Skeletal muscle cell (primary cell): ENCODE results near the gene TCP11L1.

ENCODE experiments used
- DNase-seq: peaks from one replicate; pipeline ENCODE4 v3.0.0-alpha.2; 2010; ENCODE audit warnings: low read depth
- H3K4me3 ChIP-seq: 2 replicates; pipeline ENCODE4 v1.5.1; 2011; ENCODE audit warnings: low read depth, mild to moderate bottlenecking, control low read depth, low read length, moderate library complexity

Gene TCP11L1, protein sequence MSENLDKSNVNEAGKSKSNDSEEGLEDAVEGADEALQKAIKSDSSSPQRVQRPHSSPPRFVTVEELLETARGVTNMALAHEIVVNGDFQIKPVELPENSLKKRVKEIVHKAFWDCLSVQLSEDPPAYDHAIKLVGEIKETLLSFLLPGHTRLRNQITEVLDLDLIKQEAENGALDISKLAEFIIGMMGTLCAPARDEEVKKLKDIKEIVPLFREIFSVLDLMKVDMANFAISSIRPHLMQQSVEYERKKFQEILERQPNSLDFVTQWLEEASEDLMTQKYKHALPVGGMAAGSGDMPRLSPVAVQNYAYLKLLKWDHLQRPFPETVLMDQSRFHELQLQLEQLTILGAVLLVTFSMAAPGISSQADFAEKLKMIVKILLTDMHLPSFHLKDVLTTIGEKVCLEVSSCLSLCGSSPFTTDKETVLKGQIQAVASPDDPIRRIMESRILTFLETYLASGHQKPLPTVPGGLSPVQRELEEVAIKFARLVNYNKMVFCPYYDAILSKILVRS

DNA sequence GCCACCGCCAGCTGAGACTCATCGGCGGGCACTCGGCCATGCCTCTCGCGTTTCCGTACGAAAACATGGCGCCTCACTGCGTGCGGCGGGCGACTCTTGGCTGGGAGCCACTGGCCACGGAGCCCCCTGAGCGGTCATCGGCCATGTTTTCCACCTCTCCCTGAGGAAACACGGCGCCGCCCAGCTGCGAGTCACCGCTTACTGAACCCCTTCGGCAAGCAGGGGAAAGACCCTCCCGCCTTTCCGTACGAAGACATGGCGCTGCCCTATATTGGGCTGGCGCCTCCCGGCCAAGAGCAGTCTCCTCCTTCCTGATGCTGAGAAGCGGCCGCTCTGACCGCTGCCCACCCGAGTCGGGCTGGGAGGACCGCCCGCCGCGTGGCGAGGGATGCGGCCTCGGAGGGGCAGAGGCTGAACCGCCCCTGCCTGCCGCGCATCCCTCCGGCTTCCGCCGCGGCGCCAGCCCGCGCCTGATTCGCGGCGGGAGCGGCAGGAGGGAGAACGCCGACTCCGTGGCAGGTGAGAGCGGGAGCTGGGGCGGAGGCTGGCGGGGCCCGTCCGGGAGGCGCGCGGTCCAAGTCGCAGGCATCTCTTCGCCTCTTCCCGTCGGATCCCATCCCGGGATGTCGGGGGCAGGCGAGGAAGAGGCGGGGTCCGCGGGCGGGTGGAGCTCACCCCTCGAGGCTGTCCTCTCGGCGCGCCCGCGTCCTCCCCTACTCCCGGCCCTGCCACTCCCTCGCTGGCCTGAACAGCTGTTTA, at the start of gene TCP11L1:
TCP11L1 (plus strand) TSS at position 299 of the 759 bp plus-strand sequence. CDS start 4,202 bp downstream, outside the sequence.
- peak; percentile 80 for DNase-seq

DNA sequence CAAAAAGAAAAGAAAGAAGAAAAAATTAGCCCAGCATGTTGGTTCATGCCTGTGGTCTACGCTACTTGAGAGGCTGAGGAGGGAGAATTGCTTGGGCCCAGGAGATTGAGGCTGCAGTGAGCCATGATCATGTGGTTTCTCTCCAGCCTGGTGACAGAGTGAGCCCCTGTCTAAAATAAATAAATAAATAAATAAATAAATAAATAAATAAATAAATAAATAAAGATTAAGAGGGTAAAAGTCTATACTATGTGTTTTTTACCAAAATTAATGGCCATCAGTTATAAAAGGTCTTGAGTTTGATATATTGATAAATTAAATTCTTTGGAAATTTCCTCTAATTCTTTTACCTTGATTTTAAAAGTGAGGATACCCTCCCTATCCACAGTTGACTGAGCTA, 48.9 kb upstream of the TCP11L1 start:
- no peak for DNase-seq

More for the DNA sequence above, at the start of gene TCP11L1:
- H3K4me3 ChIP-seq: peak within 1 kb of the TSS; percentile 70

DNA sequence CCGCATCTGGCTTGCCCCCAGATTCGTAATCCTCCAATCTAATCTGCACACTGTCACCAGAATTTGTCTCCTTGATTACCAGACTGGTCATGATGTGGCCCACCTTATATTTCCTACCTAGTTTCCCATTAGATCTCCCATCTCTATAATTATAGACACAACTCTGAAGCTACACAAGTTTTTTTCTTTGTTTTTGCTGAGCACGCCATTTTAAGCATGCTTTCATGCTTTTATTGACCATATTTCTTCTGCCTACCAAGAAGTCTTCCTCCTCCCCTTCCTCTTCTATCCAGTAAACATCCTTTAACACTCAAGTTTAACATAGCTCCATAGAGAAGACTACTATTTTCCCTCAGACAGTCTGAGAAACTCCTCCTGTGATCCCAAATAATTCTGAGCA, 47.9 kb upstream of the TCP11L1 start:
- DNase-seq: no peak
- no peak overlapping the region for H3K4me3 ChIP-seq

More for the DNA sequence above, 48.9 kb upstream of the TCP11L1 start:
- H3K4me3 ChIP-seq: no peak overlapping the region

DNA sequence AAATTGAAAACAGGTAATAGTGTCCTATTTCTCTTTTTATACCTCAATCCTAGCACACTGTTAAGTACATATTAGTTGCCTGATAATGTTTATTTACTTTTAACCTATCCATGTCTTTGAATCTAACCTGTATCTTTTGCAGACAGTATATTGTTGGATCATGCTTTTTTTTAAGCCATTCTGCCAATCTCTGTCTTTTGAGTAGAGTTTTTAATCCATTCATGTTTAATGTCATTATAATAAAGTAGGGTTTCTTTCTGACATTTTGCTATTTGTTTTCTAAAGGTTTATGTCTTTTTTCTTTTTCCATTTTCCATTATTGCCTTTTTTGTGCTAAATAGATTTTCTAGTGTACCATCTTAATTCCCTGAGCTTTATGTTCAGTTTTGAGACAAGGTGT, 47.5 kb upstream of the TCP11L1 start:
- H3K4me3 ChIP-seq: no peak overlapping the region
- DNase-seq: no peak

DNA sequence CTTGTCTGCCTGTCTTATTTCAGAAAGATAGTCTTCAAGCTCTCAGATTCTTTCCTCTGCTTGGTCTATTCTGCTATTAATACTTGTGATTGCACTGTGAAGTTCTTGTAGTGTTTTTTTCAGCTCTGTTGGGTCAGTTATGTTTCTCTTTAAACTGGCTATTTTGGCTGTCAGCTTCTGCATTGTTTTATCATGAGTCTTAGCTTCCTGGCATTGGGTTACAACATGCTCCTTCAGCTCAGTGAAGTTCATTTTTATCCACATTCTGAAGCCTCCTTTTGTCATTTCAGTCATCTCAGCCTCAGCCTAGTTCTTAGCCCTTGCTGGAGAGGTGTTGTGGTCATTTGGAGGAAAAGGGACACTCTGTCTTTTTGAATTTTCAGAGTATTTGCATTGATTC, 39.2 kb upstream of the TCP11L1 start:
- DNase-seq: peak; percentile 56
- no peak overlapping the region for H3K4me3 ChIP-seq

DNA sequence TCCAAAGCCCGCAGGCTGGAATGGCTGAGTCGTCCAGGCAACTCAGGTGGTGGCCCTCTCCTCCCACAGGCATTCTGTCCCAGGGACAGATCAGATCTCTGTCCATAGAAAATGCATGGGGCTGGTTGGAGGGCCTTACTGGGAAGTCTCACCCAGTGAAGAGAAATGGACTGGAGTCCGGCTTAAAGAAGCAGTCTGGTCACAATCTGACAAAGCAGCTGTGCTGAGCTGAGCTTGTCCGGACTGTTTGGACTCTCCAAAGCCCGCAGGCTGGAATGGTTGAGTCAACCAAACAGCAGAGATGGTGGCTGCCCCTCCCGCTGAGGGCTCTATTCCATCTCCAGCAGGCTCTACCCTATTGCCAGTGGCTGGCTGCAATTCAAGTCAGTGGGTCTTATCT, 38.1 kb upstream of the TCP11L1 start:
- DNase-seq: no peak
- H3K4me3 ChIP-seq: no peak overlapping the region

DNA sequence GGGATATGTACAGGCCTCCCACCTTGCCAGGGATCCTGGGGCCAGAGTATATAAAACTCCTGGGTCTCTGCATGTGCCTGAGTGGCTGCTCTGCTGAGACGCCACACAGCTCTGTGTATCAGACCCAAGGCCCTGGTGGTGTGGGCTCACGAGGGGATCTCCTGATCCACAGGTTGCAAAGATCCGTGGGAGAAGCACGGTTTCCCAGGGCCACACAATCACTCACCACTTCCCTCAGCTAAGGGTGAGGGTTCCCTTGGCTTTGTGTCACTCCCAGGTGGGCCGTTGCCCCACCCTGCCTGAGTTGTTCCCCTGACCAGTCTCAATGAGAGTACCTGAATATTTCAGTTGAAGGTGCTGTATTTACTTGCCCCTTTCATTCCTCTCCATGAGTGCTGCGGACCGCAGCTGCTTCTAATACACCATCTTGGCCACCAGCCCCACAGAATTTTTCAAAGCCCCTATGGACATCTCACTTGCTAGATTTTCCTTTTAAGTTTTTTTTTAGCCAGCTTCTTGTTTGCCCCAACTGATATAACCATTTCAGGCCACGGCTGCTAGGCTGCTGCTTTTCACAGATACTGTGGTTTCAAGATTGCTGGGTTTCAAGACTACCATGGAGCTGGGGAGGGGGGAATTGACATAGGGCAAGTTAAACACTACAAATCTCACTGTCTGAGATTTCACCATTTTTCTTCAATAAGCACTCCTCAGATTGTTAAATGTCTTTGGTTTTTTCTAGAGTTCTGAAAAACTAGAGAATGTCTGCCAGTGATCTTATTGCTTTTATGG, 37.4 kb upstream of the TCP11L1 start:
- no peak overlapping the region for H3K4me3 ChIP-seq
- no peak for DNase-seq

DNA sequence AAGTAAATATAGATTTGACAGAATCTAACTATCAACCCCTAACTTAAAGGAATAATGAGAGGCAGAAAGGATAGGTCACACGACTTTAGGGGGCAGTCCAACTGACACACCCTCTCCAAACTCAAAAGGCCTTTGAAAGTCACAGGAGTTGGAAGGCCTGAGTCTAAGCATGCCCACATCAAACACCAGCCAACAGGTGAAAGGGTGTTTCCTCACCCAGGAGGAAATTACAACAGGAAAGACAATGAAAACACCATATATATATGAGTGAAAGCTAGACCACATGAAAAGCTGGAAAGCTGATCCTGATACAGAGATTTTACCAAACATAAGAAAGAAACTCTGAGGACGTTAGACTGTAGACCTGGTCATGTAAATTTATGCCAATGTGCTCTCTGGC, 34.2 kb upstream of the TCP11L1 start:
- no peak overlapping the region for H3K4me3 ChIP-seq
- no peak for DNase-seq

DNA sequence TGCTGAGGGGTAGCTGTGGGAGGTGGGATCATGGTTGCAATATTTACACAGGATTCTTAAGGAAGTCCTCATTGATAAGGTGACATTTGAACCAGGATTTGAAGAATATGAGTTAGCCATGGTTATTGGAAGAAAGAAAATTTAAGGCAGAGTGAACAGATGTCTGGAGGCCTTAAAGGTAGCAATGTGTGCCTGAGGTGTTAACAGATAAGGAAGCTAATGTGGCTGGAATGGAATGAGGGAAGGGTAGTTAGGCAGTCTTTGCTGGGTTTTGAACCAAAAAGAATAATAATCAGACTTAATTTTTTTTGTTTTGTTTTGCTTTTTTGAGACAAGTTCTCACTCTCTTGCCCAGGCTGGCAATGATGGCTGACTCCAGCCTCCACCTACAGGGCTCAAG, 33.4 kb upstream of the TCP11L1 start:
- H3K4me3 ChIP-seq: no peak overlapping the region
- DNase-seq: no peak

DNA sequence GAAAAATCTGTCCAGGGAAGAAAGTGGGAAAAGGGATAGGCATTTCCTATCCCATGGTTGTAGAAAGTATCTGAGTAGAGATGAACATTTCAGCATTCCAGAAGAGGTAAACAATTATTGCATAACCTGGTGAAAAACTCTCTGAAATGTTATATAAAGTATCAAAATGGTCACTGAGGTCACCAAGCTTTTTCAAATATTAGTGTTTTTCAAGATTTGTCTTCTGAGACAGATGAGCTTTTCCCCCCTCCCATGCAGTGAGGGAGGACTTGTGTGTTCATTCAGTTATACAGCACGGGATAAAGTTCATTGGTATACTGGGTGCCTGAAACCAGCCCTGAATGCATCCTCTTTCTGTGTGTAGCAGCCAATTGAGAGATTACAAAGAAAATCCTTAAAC, 25.6 kb upstream of the TCP11L1 start:
- H3K4me3 ChIP-seq: no peak overlapping the region
- no peak for DNase-seq

DNA sequence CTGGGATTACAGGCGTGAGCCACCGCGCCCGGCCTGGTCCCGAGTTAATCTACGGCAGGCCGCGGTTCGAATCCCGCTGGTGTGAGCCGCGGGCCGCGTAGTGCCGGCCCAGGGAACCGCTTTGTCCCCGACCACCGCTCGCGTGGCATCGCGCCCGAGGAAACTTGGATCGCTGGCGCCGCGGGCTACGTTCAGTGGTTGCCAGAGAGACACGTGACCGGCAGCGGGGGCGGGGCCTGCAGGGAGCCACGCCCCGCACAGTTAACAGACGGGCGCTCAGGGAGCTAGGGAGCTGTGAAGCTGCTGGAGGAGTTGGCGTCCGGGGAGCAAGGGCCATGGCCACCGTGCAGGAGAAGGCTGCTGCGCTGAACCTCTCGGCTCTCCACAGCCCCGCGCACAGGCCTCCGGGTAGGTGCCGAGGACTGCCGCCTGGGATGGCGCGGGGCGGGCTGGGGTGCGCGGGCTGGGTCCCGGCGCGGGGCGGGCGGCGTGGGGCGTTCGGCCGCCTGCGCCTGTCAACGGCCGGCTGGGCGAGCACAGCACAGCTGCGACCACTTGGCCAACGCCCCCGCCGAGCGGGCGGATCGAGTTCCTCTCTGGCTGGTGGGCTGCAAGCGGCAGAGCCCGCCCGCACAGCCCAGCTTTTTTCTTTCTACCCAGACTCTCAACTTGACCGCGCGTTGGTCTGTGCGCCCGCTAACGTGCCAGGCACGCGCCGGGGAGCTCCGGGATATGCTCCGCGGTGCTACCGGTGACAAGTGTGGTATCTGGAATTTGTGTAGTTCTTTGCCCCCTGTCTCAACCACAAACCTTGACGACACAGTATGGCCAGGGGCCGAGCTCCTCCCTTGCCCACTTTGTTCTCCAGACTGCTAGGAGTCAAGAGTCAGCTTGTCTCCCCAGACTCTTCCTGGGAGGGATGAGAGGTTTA, 23.5 kb upstream of the TCP11L1 start, which contains the start of gene DEPDC7:
DEPDC7 (plus strand) TSS at position 258 of the 931 bp plus-strand sequence; CDS start at position 336, 78 bp downstream.
- H3K4me3 ChIP-seq: peak within 1 kb of the TSS; percentile 63
- peak; percentile 53 for DNase-seq

DNA sequence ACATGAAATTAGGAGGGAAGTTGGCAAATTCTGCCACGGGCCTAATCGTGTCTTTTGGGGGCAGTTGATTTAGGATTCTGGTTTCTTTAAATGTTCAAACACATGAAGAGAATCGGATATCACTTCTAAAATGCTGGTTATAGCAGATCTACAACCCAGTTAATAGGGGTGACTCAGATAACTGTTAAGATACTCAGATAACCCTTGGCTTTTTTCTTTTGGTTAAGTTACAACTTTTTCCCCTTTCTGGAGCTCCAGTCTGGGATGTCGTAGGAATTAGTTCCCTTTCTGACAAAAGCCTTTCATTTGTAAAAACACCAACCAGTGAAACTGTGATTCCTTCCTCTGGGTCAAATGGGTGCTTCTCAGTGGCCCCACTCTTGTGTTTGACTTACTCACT, 22.7 kb upstream of the TCP11L1 start:
- peak overlapping the region; percentile 63 for H3K4me3 ChIP-seq
- no peak for DNase-seq

DNA sequence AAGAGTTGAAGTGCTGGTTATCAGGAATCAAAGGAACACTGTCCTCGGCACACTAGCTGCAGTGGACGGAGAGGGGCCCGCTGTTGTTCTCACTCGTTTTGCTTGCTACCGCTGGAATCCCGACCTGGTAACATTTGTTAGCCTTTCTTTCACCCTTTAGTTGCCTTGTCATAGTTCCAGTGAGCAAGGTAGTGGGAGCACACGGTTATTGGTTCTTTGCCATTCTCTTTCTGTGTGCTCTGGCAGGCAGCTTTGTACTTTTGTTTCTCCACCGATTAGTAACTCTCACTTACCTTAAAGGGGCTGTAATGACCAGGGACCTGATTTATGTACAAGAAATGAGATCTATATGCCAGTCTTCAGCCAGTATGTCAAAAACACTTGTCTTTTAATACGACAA, 21.9 kb upstream of the TCP11L1 start:
- no peak for DNase-seq
- H3K4me3 ChIP-seq: no peak overlapping the region

DNA sequence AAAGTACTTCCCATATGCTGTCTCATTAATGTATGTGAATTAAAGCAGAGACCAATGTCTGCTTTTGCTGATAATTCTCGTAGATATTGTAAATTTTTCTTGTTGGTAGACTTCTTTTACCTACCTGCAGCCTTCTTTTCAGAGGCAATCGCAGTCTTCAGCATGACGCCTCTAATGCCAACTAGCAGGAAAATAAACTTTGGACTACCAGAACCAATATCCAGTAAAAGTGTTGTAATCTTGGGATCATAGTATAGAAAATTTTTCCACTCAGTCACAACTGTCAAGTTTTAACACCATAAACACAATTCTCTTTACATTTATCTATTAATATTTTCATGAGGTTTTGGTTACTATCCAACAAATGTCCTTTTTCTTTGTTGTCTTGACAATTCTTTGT, 21.4 kb upstream of the TCP11L1 start:
- DNase-seq: no peak
- no peak overlapping the region for H3K4me3 ChIP-seq

DNA sequence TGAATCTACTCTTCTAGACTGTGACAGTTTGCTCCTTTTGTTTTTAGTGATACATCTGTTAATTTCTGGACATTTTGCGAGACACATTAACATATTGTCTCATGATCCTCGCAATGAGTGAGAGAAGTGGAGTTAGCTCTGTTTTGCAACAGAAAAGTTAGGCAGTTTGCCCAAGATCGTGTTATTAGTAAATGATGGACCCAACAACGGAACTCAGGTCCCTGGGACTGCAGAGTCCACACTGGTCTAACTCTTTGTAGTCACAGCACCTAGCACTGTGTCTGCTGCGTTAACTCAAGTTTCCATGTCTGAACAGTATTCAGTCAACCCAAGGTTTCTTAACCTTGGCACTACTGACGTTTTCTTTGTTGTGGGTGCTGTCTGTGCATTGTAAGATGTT, 20.5 kb upstream of the TCP11L1 start:
- H3K4me3 ChIP-seq: no peak overlapping the region
- no peak for DNase-seq

DNA sequence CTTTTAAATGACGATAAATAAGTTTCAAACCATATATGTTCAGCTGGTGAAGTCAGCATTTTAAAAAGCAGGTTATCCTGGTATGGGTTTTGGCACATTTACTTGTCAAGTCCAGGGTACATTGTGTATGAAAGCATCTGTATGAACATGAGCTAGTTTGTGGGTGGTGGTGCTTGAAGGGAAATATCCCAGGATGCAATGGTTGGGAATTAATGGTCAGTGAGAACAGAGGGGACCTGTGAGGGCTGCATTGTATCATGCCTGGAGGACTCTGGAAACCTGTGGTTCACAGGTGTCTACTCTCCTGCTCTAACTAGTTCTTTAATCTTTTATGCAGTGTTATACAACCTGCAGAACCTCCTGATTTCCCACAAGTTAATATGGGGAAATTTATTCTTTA, 17.9 kb upstream of the TCP11L1 start:
- no peak overlapping the region for H3K4me3 ChIP-seq
- no peak for DNase-seq

DNA sequence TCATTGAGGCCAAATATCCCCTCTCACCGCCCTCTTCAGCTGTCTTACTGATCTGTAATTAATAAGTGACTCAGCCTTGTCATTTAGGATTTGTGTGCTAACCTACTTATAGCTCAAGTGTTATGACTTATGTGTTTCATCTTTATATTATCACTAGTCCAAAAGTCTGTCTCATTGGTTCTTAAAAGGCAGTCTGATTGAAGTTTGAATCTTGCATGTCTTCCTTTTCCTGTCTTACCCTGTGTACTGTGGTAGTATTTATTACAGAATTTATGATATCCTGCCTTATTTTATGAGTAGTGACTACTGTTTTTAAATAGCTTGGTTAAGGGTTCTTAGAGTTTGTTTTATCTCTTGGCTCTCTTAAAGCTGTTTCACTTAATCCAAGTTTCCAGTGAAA, 17.4 kb upstream of the TCP11L1 start:
- no peak for DNase-seq
- no peak overlapping the region for H3K4me3 ChIP-seq

DNA sequence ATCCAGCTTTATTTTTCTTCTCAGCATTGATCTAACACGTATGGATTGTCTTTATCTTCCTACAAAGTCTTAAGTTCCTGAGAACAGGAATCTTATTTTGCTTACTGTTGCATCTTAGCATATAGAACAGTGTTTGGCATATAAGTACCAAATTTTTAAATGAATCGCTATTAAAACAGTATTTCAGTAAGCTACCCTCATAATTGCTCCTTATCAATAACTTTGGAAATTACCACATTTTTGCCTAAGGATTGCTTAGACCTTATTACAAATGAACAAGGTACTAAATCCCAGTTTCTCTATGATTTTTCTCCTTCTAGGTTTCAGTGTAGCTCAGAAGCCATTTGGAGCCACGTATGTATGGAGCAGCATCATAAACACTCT, 14.0 kb upstream of the TCP11L1 start:
- DNase-seq: no peak
- no peak overlapping the region for H3K4me3 ChIP-seq

DNA sequence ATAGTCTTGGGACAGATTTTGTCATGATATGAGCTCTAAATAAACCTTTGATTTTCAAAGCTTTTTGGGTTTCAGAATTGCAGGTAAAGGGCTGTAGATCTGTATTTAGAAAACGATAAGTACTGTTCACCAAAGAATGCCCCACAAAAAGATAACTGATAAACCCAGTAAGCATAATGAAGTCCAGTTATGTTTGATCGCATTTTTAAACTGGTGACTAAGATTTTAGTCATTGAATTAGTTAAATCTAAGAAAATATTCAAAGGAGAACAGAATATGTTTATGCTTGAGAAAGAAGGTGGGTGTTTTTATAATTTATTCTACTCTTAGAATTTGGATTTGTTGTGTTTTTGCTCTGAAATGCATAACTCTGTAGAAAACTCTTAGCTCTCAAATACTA, 12.1 kb upstream of the TCP11L1 start:
- no peak overlapping the region for H3K4me3 ChIP-seq
- DNase-seq: no peak
